ENCODE data around the gene UBE2F. TPM values are rescaled to one million over a fixed set of nuclear protein-coding genes. Genes with fewer than 3 reads are reported as not detected.
A peak's percentile ranks its signal among the peaks of the same experiment; 100 is the strongest.

The UBE2F gene
- total RNA-seq, 1 experiment from 2014 or later: 62.1 TPM

GRCh38 chr2:238082151-238082550 is 115.3 kb downstream of the UBE2F start:
- Histone ChIP-seq H3K27me3 (ENCODE audit: insufficient read depth, low read length) (no peaks in the 10 kb centered on the region), H2BK120ac (ENCODE audit: low read depth, low read length, poor library complexity, severe bottlenecking) (no peak overlapping the region), H3K79me2 (ENCODE audit: insufficient read depth, low read length) (no peaks in the 10 kb centered on the region), H3K27ac (ENCODE audit: insufficient read length, low read depth, low read length) (no peak overlapping the region), H4K5ac (ENCODE audit: insufficient read length, low read depth, low read length) (no peak overlapping the region), H3K18ac (ENCODE audit: insufficient read length, low read depth, low read length) (no peak overlapping the region), H4K91ac (ENCODE audit: insufficient read length, low read depth, low read length) (no peak overlapping the region), H3K4me1 (ENCODE audit: insufficient read depth, low read length) (no peaks in the 10 kb centered on the region; the same call in 1 of the 2 replicates), H2BK12ac (ENCODE audit: insufficient read length, low read depth, low read length) (no peak overlapping the region), H2BK15ac (ENCODE audit: low read depth, low read length) (no peak overlapping the region), H3K4me2 (ENCODE audit: insufficient read depth, insufficient read length, low read length) (no peak overlapping the region), H2BK5ac (ENCODE audit: insufficient read length, low read length) (no peak overlapping the region), H3K14ac (ENCODE audit: insufficient read depth, low read length) (no peak overlapping the region), H2BK20ac (ENCODE audit: low read depth, low read length, poor library complexity, severe bottlenecking) (no peak overlapping the region), H2AFZ (ENCODE audit: low read length) (no peak overlapping the region), H3K4ac (ENCODE audit: low read depth, low read length) (no peak overlapping the region), H2AK5ac (ENCODE audit: insufficient read length, low read length) (no peak overlapping the region), H4K20me1 (ENCODE audit: control insufficient read depth, insufficient read depth, insufficient read length) (no peaks in the 10 kb centered on the region), H3K23me2 (ENCODE audit: insufficient read length, low read depth, low read length, poor library complexity, severe bottlenecking) (no peaks in the 10 kb centered on the region), H3K56ac (ENCODE audit: insufficient read length, low read depth, low read length) (no peak overlapping the region), H3K79me1 (ENCODE audit: insufficient read depth, low read depth, low read length, poor library complexity, severe bottlenecking) (peaks cover 2% of the 10 kb centered on the region), H3K9ac (ENCODE audit: extremely low read depth, insufficient read length, low read length) (no peak overlapping the region), H4K8ac (replicated peaks; ENCODE audit: insufficient read length, low read depth, low read length) (no peak overlapping the region), H3K9me3 (ENCODE audit: control insufficient read depth, low read depth, low read length) (no peaks in the 10 kb centered on the region), H3K23ac (ENCODE audit: insufficient read length, low read depth, low read length) (no peak overlapping the region), H3T11ph (ENCODE audit: low read length) (no peak overlapping the region)
- H3K4me3 Mint-ChIP-seq: no peak overlapping the region
- WGBS (ENCODE audit: extremely low coverage, insufficient read length, low lambda C conversion rate): no CpG with 5 or more reads among the region's 17 CpGs
- H3K9me3 Mint-ChIP-seq: peaks cover 0 to 5% of the 10 kb centered on the region in 2 experiments; a peak in 1 of 5 replicates
- H3K27me3 Mint-ChIP-seq (ENCODE audit: low read depth): no peaks in the 10 kb centered on the region
- peaks cover 26 to 28% of the 10 kb centered on the region in 2 experiments for H3K4me1 Mint-ChIP-seq
- H3K27ac Mint-ChIP-seq: peak overlapping the region; percentile 70 to 90 (median 82); a peak in 2 of 7 replicates
- peaks cover 62 to 82% (median 78%) of the 10 kb centered on the region in 3 experiments for H3K36me3 Mint-ChIP-seq (ENCODE audit: insufficient read depth in 1 of 3, low read depth in 3 of 3)
- DNase-seq: no peak
- TF ChIP-seq CTCF (conservative IDR thresholded peaks at IDR 0.05): no peak

All from H9 (cell line).